T-helper 1 cell (primary cell): ENCODE data around the gene RERE.
A peak's percentile ranks its signal among the peaks of the same experiment; 100 is the strongest.

Experiments
- DNase-seq, 5 donors: peaks; one replicate each; pipeline ENCODE4 v3.0.0-alpha.2; 2012 to 2020

RERE gene

GRCh38 chr1:8419172-8419571 is 398.3 kb downstream of the RERE start:
- no peak for DNase-seq

DNA sequence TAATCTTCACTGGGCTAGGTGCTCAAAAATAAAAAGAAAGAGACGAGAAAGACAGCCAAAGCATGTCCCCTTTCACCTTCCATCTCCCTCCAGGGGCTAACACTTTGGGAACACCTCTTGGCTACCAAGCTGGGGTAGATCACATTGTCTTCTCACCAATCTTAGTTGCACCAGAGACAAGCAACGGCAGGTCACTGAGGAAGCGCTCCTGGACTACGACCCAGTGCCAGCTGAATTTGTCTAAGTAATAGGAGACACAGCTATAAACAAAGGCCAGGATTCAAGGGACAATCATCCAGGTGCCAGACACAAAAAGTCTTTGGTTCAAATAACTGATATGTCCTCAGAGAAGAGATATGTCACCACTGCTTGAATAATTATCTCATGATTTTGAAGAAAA is 399.1 kb downstream of the RERE start:
- DNase-seq, result no peak

GRCh38 chr1:8417625-8418024 is 399.8 kb downstream of the RERE start:
- DNase-seq, result no peak

- no peak for DNase-seq
Observed at GRCh38 chr1:8416881-8417280, 400.6 kb downstream of the RERE start.

DNA sequence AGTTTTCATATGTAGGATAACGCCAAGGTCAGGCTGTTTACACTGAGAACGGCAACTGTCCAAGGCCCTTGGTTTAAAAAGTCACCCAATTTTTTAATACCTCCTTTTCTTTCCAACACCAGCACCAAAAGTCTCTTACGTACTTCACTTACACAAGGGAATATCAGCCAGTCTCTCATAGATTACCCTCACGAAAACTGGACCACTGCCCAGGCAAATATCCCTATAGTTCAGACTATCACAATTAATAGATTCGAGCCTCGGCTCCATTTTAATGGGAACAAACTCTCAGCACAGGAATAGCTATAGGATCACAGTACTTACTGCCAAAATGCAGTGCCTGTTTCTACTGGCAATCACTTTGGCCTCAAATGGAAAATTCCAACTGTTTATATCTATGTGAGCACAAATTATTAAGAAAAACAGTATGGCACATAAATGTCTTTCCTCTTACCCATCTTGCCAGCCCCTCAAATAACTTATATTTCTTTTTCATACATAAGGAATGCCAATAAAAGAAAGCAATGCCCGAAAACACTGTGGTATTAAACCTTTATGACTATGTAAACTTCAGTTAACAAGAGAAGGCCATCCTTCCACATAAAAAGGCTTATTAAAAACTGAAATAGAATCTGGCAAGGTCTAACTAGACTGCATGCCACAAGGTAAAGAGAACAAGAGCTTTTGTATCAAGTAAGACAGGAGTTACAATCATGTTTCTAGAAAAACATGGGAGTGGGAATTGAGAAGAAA is 401.7 kb downstream of the RERE start:
- DNase-seq, result no peak

DNA sequence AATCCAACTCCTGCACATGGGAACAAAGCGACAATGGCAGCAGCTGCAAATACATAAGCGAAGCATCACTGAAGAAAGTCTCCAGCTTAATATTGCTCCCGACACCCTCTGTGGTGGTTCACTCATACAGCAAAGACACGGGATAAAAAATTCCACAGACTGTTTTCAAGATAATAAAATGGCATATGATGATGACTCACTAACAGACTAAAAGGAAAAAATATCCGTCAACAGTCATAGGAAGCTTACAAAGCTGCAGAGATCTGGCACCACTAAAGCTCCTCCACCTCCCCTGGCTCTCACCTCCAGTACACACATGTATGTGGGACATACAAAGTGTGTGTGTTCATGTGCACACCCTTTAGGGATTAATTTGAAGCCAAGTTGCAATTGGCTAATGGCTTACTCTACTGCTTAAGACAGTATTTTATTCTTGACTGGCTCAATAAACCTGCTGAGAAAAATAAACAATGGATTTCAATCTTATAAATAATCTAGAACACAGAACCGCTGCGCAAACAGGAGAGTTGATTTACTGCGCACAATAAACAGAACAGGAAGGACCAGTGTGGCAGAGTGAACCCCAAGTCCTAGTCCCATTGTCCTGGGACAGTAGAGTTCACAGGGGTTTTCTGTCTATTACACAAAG is 405.1 kb downstream of the RERE start:
- no peak for DNase-seq

GRCh38 chr1:8411803-8412182 is 405.6 kb downstream of the RERE start:
- DNase-seq, result no peak

GRCh38 chr1:8410791-8411190 is 406.6 kb downstream of the RERE start:
- no peak for DNase-seq

DNA sequence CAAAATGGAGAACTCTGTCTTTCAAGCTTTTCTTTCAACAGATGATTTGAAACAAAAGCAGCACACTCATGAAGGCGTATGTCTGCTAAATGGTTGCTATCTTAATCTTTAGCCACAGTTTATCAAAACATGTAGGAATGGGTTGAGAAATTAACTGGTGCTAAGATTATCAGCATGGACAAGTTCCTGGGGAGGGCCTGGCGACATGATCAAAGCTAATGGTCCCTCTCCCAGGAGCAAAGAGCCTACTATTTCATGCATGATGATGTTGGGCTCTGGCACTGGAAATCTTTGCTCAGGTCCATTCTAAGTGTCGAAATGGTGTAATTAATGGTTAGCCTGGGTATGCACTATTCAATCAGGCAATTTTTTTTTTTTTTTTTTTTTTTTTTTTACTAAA is 407.8 kb downstream of the RERE start:
- no peak for DNase-seq

DNA sequence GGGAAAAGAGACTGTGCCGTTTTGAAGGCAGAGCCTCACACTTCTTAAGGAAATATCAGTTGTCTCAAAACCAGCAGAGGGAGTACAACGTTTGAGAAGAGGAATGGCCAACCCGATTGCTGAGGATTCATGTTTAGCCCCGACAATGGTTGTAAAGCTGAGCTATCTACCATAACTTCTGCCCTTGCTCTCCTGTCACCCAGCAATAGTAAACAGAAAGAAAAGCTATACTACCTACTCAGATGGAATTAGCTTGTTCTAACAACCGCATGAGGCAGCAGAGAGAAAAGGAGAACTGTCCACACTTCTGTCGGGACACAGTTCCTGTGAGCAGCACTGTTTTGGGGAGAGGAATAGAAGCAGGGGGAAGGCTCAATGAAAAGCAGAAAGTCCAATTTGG is 408.3 kb downstream of the RERE start:
- DNase-seq, result no peak

GRCh38 chr1:8408151-8408839 is 409.1 kb downstream of the RERE start:
- no peak for DNase-seq

GRCh38 chr1:8407652-8408051 is 409.8 kb downstream of the RERE start:
- peak in 1 of 5 donors; percentile 24 for DNase-seq

- no peak for DNase-seq
Observed at GRCh38 chr1:8406960-8407359, 410.5 kb downstream of the RERE start.

- no peak for DNase-seq
Observed at GRCh38 chr1:8406011-8406410, 411.4 kb downstream of the RERE start.

- DNase-seq, result no peak
Observed at GRCh38 chr1:8404460-8405370, 412.7 kb downstream of the RERE start.

DNA sequence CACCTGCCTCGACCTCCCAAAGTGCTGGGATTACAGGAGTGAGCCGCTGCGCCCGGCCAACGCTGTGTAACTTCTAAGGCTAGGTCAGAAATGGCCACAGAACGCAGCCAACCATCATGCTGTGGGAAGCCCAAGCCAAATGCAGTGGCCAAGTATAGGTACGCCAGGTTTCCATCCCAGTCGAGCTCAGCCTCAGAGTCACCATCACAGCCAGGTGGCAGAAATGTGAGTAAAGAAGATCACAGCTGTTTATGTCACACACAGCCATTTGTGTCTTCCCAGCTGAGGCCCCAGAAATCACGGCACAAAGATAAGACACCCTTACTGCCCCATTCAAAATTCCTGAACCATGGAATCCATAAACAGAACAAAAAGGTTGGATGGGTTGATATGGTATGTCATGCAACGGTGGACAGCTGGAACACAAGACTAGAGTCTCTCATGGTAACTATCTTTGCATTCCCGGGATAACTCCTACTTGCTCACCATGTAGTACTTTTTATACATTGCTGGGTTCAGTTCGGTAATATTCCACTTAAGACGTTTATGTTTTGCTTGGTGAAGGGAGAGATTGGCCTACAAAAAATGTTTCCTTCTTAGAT is 415.2 kb downstream of the RERE start:
- DNase-seq, result no peak

- DNase-seq, result no peak
Observed at GRCh38 chr1:8398677-8399076, 418.8 kb downstream of the RERE start.

DNA sequence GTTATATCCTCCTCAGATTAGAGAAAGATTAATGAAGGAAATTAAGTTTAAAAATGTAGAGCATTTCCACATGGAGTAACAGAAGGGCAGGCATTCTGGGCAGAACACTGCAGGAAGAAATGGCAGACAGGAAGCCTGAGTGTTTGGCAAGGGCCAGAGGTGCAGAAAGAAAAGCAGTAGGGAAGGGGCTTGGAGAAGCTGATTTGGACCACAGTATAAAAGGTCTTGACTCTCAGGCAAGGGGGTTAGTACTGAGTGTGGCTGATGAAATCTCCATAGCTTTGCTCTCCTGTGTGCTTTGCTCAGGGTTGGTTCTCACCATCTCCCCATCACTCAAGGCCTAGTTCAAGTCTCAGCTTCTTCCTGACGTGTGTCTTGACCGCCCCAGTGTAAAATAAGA is 419.4 kb downstream of the RERE start:
- no peak for DNase-seq

- peak in 1 of 5 donors; percentile 47 for DNase-seq
Observed at GRCh38 chr1:8397511-8397910, 419.9 kb downstream of the RERE start.

DNA sequence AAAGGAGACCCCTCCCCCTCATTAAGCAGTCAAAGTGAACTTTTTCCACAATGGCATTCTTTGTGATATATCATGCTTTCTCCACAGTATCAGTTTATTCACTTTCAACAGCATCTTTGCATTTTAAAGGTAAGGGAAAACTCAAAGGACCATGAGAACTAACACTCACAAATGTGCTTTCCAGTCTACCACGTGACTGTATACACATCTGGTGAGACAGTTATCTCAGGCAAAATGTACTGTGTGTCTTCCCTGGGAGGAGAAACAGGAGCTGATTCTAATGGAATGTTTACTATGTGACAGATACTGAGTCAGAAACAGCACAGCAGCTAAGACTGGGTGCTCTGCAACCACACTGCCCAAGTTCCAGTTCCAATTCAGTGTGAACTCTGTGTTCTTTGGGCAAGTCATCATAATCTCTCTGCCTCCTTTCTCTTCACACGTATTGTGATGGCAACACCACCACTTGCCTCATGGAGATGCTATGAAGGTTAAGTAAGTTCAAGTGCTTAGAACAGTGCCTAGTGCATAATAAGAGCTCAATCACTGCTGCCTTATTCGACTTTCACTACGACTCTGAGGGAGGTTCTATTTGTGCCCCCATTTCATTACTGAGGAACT is 420.5 kb downstream of the RERE start:
- peak in 1 of 5 donors; percentile 55 for DNase-seq

GRCh38 chr1:8396083-8396785 is 421.2 kb downstream of the RERE start:
- DNase-seq, result no peak
